ENCODE results near the gene PPP2R2C. TPM values are rescaled to one million over a fixed set of nuclear protein-coding genes. Genes with fewer than 3 reads are reported as not detected.

The PPP2R2C gene
- total and polyA plus RNA-seq, 2 donors (not counting 1 experiment from before 2014, with no cell fraction given): 0.10 to 0.17 TPM

DNA sequence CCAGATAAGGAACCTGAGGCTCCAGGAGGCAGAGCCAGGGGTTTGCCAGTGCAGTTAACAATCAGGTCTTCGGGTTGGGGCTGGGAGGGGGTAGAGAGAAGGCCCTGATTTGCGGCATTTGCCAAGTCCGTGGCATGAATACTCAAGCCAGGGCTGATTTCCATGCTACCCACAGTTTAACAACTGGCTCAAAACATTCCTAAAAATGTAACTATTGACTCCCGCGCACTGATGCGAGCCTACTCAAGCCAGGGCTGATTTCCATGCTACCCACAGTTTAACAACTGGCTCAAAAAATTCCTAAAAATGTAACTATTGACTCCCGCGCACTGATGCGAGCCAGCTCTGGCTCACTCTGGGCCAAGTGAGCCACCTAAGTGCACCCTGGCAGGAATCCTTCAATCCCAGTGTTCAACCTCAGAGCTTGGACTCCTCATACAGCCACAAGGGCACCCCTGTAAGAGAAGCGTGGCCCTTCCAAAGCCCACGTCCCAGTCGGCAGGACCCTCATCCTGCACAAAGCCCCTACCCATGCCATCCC, 75.6 kb downstream of the PPP2R2C start:
- no peak overlapping the region for H3K9ac ChIP-seq (ENCODE audit: insufficient read depth, low read length)
- H4K20me1 ChIP-seq (ENCODE audit: control insufficient read depth, extremely low read depth, insufficient read depth, low read length): no peaks in the 10 kb centered on the region
- no peak for DNase-seq (ENCODE audit: low read depth in 2 of 2)
- H3K4me3 ChIP-seq (replicated peaks in 1 of 4; ENCODE audit: control extremely low read depth in 1 of 4, insufficient read depth in 1 of 4, low read depth in 3 of 4, low read length in 4 of 4): no peak overlapping the region
- H3K27me3 ChIP-seq (ENCODE audit: control insufficient read depth, insufficient read depth, low read length): peaks cover 2% of the 10 kb centered on the region
- H3K27ac ChIP-seq (ENCODE audit: insufficient read depth, low read length): no peak overlapping the region
- TF ChIP-seq EZH2 (IDR thresholded peaks at IDR 0.05; ENCODE audit: low read length, missing control alignments) (no peak), CTCF (conservative IDR thresholded peaks at IDR 0.05 in 1 of 2, IDR thresholded peaks at IDR 0.05 in 1 of 2; ENCODE audit: low read depth in 1 of 2, low read length in 2 of 2) (no peak)
- no peaks in the 10 kb centered on the region for H3K36me3 ChIP-seq (ENCODE audit: control insufficient read depth, insufficient read depth, low read length)
- H2AFZ ChIP-seq (ENCODE audit: low read length): no peak overlapping the region
- H3K4me2 ChIP-seq (ENCODE audit: extremely low read depth, insufficient read depth, low read length): no peak overlapping the region
- H3K4me1 ChIP-seq (ENCODE audit: control insufficient read depth, extremely low read depth, insufficient read depth, low read length): no peaks in the 10 kb centered on the region
- H3K9me3 ChIP-seq (ENCODE audit: control insufficient read depth, insufficient read depth, low read depth, low read length): no peaks in the 10 kb centered on the region
- no peaks in the 10 kb centered on the region for H3K79me2 ChIP-seq (ENCODE audit: control insufficient read depth, insufficient read depth, low read length)

- no peak for DNase-seq (ENCODE audit: low read depth in 2 of 2)
- no peak overlapping the region for H3K4me2 ChIP-seq (ENCODE audit: extremely low read depth, insufficient read depth, low read length)
- H3K27ac ChIP-seq (ENCODE audit: insufficient read depth, low read length): no peak overlapping the region
- peaks cover 2% of the 10 kb centered on the region for H3K27me3 ChIP-seq (ENCODE audit: control insufficient read depth, insufficient read depth, low read length)
- TF ChIP-seq CTCF (conservative IDR thresholded peaks at IDR 0.05 in 1 of 2, IDR thresholded peaks at IDR 0.05 in 1 of 2; ENCODE audit: low read depth in 1 of 2, low read length in 2 of 2) (no peak), EZH2 (IDR thresholded peaks at IDR 0.05; ENCODE audit: low read length, missing control alignments) (no peak)
- no peak overlapping the region for H3K9ac ChIP-seq (ENCODE audit: insufficient read depth, low read length)
- H4K20me1 ChIP-seq (ENCODE audit: control insufficient read depth, extremely low read depth, insufficient read depth, low read length): no peaks in the 10 kb centered on the region
- no peaks in the 10 kb centered on the region for H3K9me3 ChIP-seq (ENCODE audit: control insufficient read depth, insufficient read depth, low read depth, low read length)
- H3K79me2 ChIP-seq (ENCODE audit: control insufficient read depth, insufficient read depth, low read length): no peaks in the 10 kb centered on the region
- H2AFZ ChIP-seq (ENCODE audit: low read length): no peak overlapping the region
- no peaks in the 10 kb centered on the region for H3K4me1 ChIP-seq (ENCODE audit: control insufficient read depth, extremely low read depth, insufficient read depth, low read length)
- H3K36me3 ChIP-seq (ENCODE audit: control insufficient read depth, insufficient read depth, low read length): no peaks in the 10 kb centered on the region
- H3K4me3 ChIP-seq (replicated peaks in 1 of 4; ENCODE audit: control extremely low read depth in 1 of 4, insufficient read depth in 1 of 4, low read depth in 3 of 4, low read length in 4 of 4): no peak overlapping the region
Observed at GRCh38 chr4:6395466-6396228, 76.8 kb downstream of the PPP2R2C start.

GRCh38 chr4:6394671-6395081, 77.7 kb downstream of the PPP2R2C start:
- no peaks in the 10 kb centered on the region for H3K36me3 ChIP-seq (ENCODE audit: control insufficient read depth, insufficient read depth, low read length)
- H3K4me2 ChIP-seq (ENCODE audit: extremely low read depth, insufficient read depth, low read length): no peak overlapping the region
- H2AFZ ChIP-seq (ENCODE audit: low read length): no peak overlapping the region
- no peak overlapping the region for H3K27ac ChIP-seq (ENCODE audit: insufficient read depth, low read length)
- TF ChIP-seq CTCF (conservative IDR thresholded peaks at IDR 0.05 in 1 of 2, IDR thresholded peaks at IDR 0.05 in 1 of 2; ENCODE audit: low read depth in 1 of 2, low read length in 2 of 2) (no peak), EZH2 (IDR thresholded peaks at IDR 0.05; ENCODE audit: low read length, missing control alignments) (no peak)
- H3K4me3 ChIP-seq (replicated peaks in 1 of 4; ENCODE audit: control extremely low read depth in 1 of 4, insufficient read depth in 1 of 4, low read depth in 3 of 4, low read length in 4 of 4): no peak overlapping the region
- no peaks in the 10 kb centered on the region for H3K4me1 ChIP-seq (ENCODE audit: control insufficient read depth, extremely low read depth, insufficient read depth, low read length)
- peaks cover under 1% of the 10 kb centered on the region for H3K27me3 ChIP-seq (ENCODE audit: control insufficient read depth, insufficient read depth, low read length)
- H4K20me1 ChIP-seq (ENCODE audit: control insufficient read depth, extremely low read depth, insufficient read depth, low read length): no peaks in the 10 kb centered on the region
- no peaks in the 10 kb centered on the region for H3K79me2 ChIP-seq (ENCODE audit: control insufficient read depth, insufficient read depth, low read length)
- H3K9ac ChIP-seq (ENCODE audit: insufficient read depth, low read length): no peak overlapping the region
- no peak for DNase-seq (ENCODE audit: low read depth in 2 of 2)
- no peaks in the 10 kb centered on the region for H3K9me3 ChIP-seq (ENCODE audit: control insufficient read depth, insufficient read depth, low read depth, low read length)
